Measurements from ENCODE around the gene BCCIP.
A peak's percentile ranks its signal among the peaks of the same experiment; 100 is the strongest.

Gene BCCIP

DNA sequence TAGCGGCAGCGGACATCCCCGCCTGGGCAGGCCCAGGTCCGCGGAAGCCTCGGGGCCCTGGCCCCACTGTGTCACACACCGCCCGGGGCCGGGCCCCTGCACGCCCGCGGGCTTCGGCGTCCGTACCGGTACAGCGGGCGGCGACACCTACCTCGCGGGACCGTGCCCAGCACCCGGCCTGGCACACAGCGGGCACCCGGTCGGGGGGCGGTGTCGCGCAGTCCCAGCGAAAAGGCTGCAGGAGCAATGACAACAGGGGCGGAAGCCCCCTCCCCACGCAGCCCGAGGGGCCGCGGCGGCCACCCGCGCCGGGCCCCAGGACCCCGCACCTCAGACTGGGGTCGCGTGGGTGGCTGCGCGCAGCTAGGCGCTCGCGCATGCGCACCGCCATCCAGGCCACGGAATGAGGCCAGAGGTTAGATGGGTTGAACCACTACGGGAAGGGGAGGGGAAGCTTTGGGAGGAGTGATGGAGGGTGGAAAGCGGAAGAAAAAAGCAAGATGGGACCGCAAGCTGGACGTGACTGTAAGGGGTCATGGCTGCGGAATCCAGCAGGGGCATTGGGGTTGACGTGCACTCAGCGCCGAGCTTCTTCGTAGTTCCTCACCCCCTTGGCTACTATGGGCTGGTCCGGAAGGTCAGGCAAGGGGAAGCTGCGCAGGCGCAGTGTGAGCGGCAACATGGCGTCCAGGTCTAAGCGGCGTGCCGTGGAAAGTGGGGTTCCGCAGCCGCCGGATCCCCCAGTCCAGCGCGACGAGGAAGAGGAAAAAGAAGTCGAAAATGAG is at the start of gene BCCIP, which contains the start of gene UROS:
Gene BCCIP (plus strand): TSS at position 669 of the 785 bp plus-strand sequence. CDS start 12 bp downstream, at position 681.
Gene UROS (minus strand): TSS at position 381 of the 785 bp plus-strand sequence. CDS start 6,759 bp downstream, outside the sequence.
- peak; percentile 98 for DNase-seq (ENCODE audit: low spot score)
- ChIA-PET POLR2A (ENCODE audit: low non-redundant PET) (interaction anchor here (0.5 kb wide), 1 partner anchor 28 kb away, joined by 9 read pairs; no protein-coding TSS in a partner anchor), CTCF (interaction anchor here (0.5 to 0.6 kb wide), 2 partner anchors 479 to 676 kb away, joined by 3 read pairs; no protein-coding TSS in a partner anchor)
- no peak for TF ChIP-seq CTCF (conservative IDR thresholded peaks at IDR 0.05; ENCODE audit: low read depth)
- H3K27ac ChIP-seq: peak within 1 kb of the TSS; percentile 83

DNA sequence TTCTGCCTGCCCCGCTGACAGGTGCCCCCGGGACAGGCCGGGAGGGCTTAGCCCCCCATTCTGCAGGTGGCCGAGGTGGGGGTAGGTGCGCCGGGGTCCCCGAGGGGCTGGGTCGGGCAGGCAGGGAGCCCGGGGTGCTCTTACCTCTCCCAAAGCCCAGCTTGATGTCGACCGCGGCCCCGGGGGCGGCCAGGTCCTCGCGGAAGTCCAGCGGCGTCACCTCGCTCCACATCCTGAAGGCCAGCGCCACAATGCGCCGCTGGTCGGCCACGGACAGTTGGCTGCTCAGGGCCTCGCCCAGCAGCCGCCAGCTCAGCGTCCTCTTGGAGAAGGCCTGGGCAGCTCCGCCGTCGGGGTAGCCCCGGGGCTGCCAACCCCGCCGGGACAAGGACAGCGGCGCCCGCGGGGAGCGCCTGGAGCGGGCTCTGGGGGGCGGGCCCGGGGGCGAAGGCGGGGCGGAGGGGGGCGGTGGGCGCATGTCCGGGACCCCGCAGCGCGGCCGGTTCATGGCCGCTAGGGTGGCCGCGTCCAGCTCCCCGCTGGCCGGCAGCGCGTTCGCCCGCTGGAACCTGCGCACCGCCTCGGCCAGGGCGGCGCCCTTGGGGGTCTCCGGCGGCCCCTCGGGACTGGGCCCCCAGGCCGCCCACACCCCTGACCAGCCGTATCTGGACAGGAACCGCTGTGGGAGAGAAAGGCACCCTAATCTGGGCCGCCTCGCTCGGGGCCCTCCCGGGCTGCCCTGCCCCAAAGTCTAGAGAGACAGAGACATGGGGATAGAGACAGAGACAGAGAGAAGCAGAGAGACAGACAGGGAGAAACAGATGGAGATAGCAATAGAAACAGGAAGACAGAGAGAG is 49.4 kb upstream of the BCCIP start:
- no peak for TF ChIP-seq CTCF (conservative IDR thresholded peaks at IDR 0.05; ENCODE audit: low read depth)
- CTCF ChIA-PET: no interaction called here
- H3K27ac ChIP-seq: no peak overlapping the region
- POLR2A ChIA-PET (ENCODE audit: low non-redundant PET): no interaction called here
- no peak for DNase-seq (ENCODE audit: low spot score)

GRCh38 chr10:125774581-125775191 is 48.7 kb upstream of the BCCIP start:
- H3K27ac ChIP-seq: no peak overlapping the region
- no peak for TF ChIP-seq CTCF (conservative IDR thresholded peaks at IDR 0.05; ENCODE audit: low read depth)
- ChIA-PET POLR2A (ENCODE audit: low non-redundant PET) (no interaction called here), CTCF (no interaction called here)
- DNase-seq (ENCODE audit: low spot score): no peak

GRCh38 chr10:125775491-125776106 is 47.7 kb upstream of the BCCIP start, which contains the start of gene MMP21:
TSS of gene MMP21 (minus strand) at chr10:125775821. CDS start at chr10:125775821, 0 bp downstream.
- ChIA-PET POLR2A (ENCODE audit: low non-redundant PET) (no interaction called here), CTCF (no interaction called here)
- TF ChIP-seq CTCF (conservative IDR thresholded peaks at IDR 0.05; ENCODE audit: low read depth): no peak
- no peak within 1 kb of the TSS for H3K27ac ChIP-seq
- DNase-seq (ENCODE audit: low spot score): no peak

- no peak for DNase-seq (ENCODE audit: low spot score)
- TF ChIP-seq CTCF (conservative IDR thresholded peaks at IDR 0.05; ENCODE audit: low read depth): no peak
- ChIA-PET POLR2A (ENCODE audit: low non-redundant PET) (no interaction called here), CTCF (no interaction called here)
- no peak overlapping the region for H3K27ac ChIP-seq
Observed at GRCh38 chr10:125777806-125778205, 45.5 kb upstream of the BCCIP start.

GRCh38 chr10:125778556-125778955 is 44.8 kb upstream of the BCCIP start:
- CTCF ChIA-PET: no interaction called here
- H3K27ac ChIP-seq: no peak overlapping the region
- POLR2A ChIA-PET (ENCODE audit: low non-redundant PET): no interaction called here
- no peak for TF ChIP-seq CTCF (conservative IDR thresholded peaks at IDR 0.05; ENCODE audit: low read depth)
- DNase-seq (ENCODE audit: low spot score): no peak
